Panc1 (cell line): ENCODE results near the gene KANK4.
"Not testable (repeated sequence)": the region's sequence is repeated elsewhere in the genome, so short reads cannot be mapped to it uniquely, and the experiment has no call there.

Experiments used
- CTCF ChIP-seq: fragments of 450-650 bp; IDR thresholded peaks from 2 replicates; pipeline ENCODE4 v1.5.1; 2017; ENCODE audit warnings: mild to moderate bottlenecking
- POLR2AphosphoS5 ChIP-seq: IDR thresholded peaks from 2 replicates; pipeline ENCODE4 v1.6.1; 2012; ENCODE audit warnings: mild to moderate bottlenecking, low read depth, low read length, moderate library complexity
- REST ChIP-seq, 2 experiments: IDR thresholded peaks; 2 replicates each; pipeline ENCODE4 v1.6.1; 2011 to 2012; ENCODE audit warnings: low read depth in 2 of 2, control low read depth in 1 of 2, low read length in 1 of 2, mild to moderate bottlenecking in 1 of 2, moderate library complexity in 1 of 2; ENCODE audit not compliant: insufficient read depth in 1 of 2
- SIN3A ChIP-seq: IDR thresholded peaks from 2 replicates; pipeline ENCODE4 v1.6.1; 2012; ENCODE audit warnings: low read depth, mild to moderate bottlenecking, low read length, moderate library complexity, borderline replicate concordance; ENCODE audit not compliant: insufficient read depth
- TCF7L2 ChIP-seq: IDR thresholded peaks from 2 replicates; pipeline ENCODE4 v1.6.1; 2011; ENCODE audit warnings: mild to moderate bottlenecking, low read depth, low read length, inconsistent platforms

GRCh38 chr1:62239652-62240403 is 79.4 kb downstream of the KANK4 start:
- not testable (repeated sequence) for TF ChIP-seq CTCF; REST (IDR thresholded peaks at IDR 0.05; ENCODE audit: insufficient read depth in 1 of 2, low read depth in 2 of 2, low read length in 1 of 2); TCF7L2; SIN3A; POLR2AphosphoS5
